Measurements from ENCODE around the gene KCNIP4.

KCNIP4 gene

GRCh38 chr4:21226637-21227538 is 721.7 kb downstream of the KCNIP4 start:
- Histone ChIP-seq H3K4me3 (ENCODE audit: low read length) (no peak overlapping the region), H3K9me3 (ENCODE audit: control insufficient read depth, insufficient read depth, low read length) (no peaks in the 10 kb centered on the region), H3K4me1 (ENCODE audit: control insufficient read depth, insufficient read depth, low read length) (no peaks in the 10 kb centered on the region), H3K27ac (ENCODE audit: low read length) (no peak overlapping the region), H3K36me3 (ENCODE audit: control insufficient read depth, insufficient read depth, low read length) (no peaks in the 10 kb centered on the region), H3K27me3 (ENCODE audit: control insufficient read depth, insufficient read depth, low read length) (no peaks in the 10 kb centered on the region)
- DNase-seq (ENCODE audit: low read depth, low spot score), result no peak
- WGBS (ENCODE audit: insufficient coverage, insufficient read length), result no CpG with 5 or more reads among the region's 2 CpGs

- H3K4me3 ChIP-seq (ENCODE audit: low read length), result no peak overlapping the region
- no peaks in the 10 kb centered on the region for H3K27me3 ChIP-seq (ENCODE audit: control insufficient read depth, insufficient read depth, low read length)
- no peaks in the 10 kb centered on the region for H3K9me3 ChIP-seq (ENCODE audit: control insufficient read depth, insufficient read depth, low read length)
- DNase-seq (ENCODE audit: low read depth, low spot score), result no peak
- H3K27ac ChIP-seq (ENCODE audit: low read length), result no peak overlapping the region
- no peaks in the 10 kb centered on the region for H3K4me1 ChIP-seq (ENCODE audit: control insufficient read depth, insufficient read depth, low read length)
- H3K36me3 ChIP-seq (ENCODE audit: control insufficient read depth, insufficient read depth, low read length), result no peaks in the 10 kb centered on the region
Observed at GRCh38 chr4:21211846-21212245, 736.7 kb downstream of the KCNIP4 start.

GRCh38 chr4:21209860-21210259 is 738.7 kb downstream of the KCNIP4 start:
- Histone ChIP-seq H3K27ac (ENCODE audit: low read length) (no peak overlapping the region), H3K27me3 (ENCODE audit: control insufficient read depth, insufficient read depth, low read length) (no peaks in the 10 kb centered on the region), H3K36me3 (ENCODE audit: control insufficient read depth, insufficient read depth, low read length) (no peaks in the 10 kb centered on the region), H3K4me1 (ENCODE audit: control insufficient read depth, insufficient read depth, low read length) (no peaks in the 10 kb centered on the region), H3K9me3 (ENCODE audit: control insufficient read depth, insufficient read depth, low read length) (no peaks in the 10 kb centered on the region), H3K4me3 (ENCODE audit: low read length) (no peak overlapping the region)
- no peak for DNase-seq (ENCODE audit: low read depth, low spot score)
- WGBS (ENCODE audit: insufficient coverage, insufficient read length), result no CpG with 5 or more reads among the region's 2 CpGs

GRCh38 chr4:21205821-21206531 is 742.6 kb downstream of the KCNIP4 start:
- WGBS (ENCODE audit: insufficient coverage, insufficient read length), result no CpG with 5 or more reads among the region's 6 CpGs
- no peak overlapping the region for H3K4me3 ChIP-seq (ENCODE audit: low read length)
- no peaks in the 10 kb centered on the region for H3K36me3 ChIP-seq (ENCODE audit: control insufficient read depth, insufficient read depth, low read length)
- no peaks in the 10 kb centered on the region for H3K9me3 ChIP-seq (ENCODE audit: control insufficient read depth, insufficient read depth, low read length)
- H3K27ac ChIP-seq (ENCODE audit: low read length), result no peak overlapping the region
- H3K27me3 ChIP-seq (ENCODE audit: control insufficient read depth, insufficient read depth, low read length), result no peaks in the 10 kb centered on the region
- no peak for DNase-seq (ENCODE audit: low read depth, low spot score)
- no peaks in the 10 kb centered on the region for H3K4me1 ChIP-seq (ENCODE audit: control insufficient read depth, insufficient read depth, low read length)

GRCh38 chr4:21203416-21203815 is 745.2 kb downstream of the KCNIP4 start:
- Histone ChIP-seq H3K4me1 (ENCODE audit: control insufficient read depth, insufficient read depth, low read length) (no peaks in the 10 kb centered on the region), H3K9me3 (ENCODE audit: control insufficient read depth, insufficient read depth, low read length) (no peaks in the 10 kb centered on the region), H3K36me3 (ENCODE audit: control insufficient read depth, insufficient read depth, low read length) (no peaks in the 10 kb centered on the region), H3K27me3 (ENCODE audit: control insufficient read depth, insufficient read depth, low read length) (no peaks in the 10 kb centered on the region), H3K27ac (ENCODE audit: low read length) (no peak overlapping the region), H3K4me3 (ENCODE audit: low read length) (no peak overlapping the region)
- no CpG with 5 or more reads among the region's 1 CpG for WGBS (ENCODE audit: insufficient coverage, insufficient read length)
- no peak for DNase-seq (ENCODE audit: low read depth, low spot score)

GRCh38 chr4:21202959-21203358 is 745.6 kb downstream of the KCNIP4 start:
- no peaks in the 10 kb centered on the region for H3K9me3 ChIP-seq (ENCODE audit: control insufficient read depth, insufficient read depth, low read length)
- H3K4me1 ChIP-seq (ENCODE audit: control insufficient read depth, insufficient read depth, low read length), result no peaks in the 10 kb centered on the region
- no peaks in the 10 kb centered on the region for H3K36me3 ChIP-seq (ENCODE audit: control insufficient read depth, insufficient read depth, low read length)
- no peak overlapping the region for H3K4me3 ChIP-seq (ENCODE audit: low read length)
- H3K27me3 ChIP-seq (ENCODE audit: control insufficient read depth, insufficient read depth, low read length), result no peaks in the 10 kb centered on the region
- no peak for DNase-seq (ENCODE audit: low read depth, low spot score)
- no peak overlapping the region for H3K27ac ChIP-seq (ENCODE audit: low read length)
- no CpG with 5 or more reads among the region's 3 CpGs for WGBS (ENCODE audit: insufficient coverage, insufficient read length)

- Histone ChIP-seq H3K27me3 (ENCODE audit: control insufficient read depth, insufficient read depth, low read length) (no peaks in the 10 kb centered on the region), H3K4me1 (ENCODE audit: control insufficient read depth, insufficient read depth, low read length) (no peaks in the 10 kb centered on the region), H3K36me3 (ENCODE audit: control insufficient read depth, insufficient read depth, low read length) (no peaks in the 10 kb centered on the region), H3K4me3 (ENCODE audit: low read length) (no peak overlapping the region), H3K27ac (ENCODE audit: low read length) (no peak overlapping the region), H3K9me3 (ENCODE audit: control insufficient read depth, insufficient read depth, low read length) (no peaks in the 10 kb centered on the region)
- DNase-seq (ENCODE audit: low read depth, low spot score), result no peak
- no CpG with 5 or more reads among the region's 4 CpGs for WGBS (ENCODE audit: insufficient coverage, insufficient read length)
Observed at GRCh38 chr4:21198683-21199082, 749.9 kb downstream of the KCNIP4 start.

GRCh38 chr4:21195682-21196081 is 752.9 kb downstream of the KCNIP4 start:
- no peak overlapping the region for H3K4me3 ChIP-seq (ENCODE audit: low read length)
- H3K9me3 ChIP-seq (ENCODE audit: control insufficient read depth, insufficient read depth, low read length), result no peaks in the 10 kb centered on the region
- no peaks in the 10 kb centered on the region for H3K4me1 ChIP-seq (ENCODE audit: control insufficient read depth, insufficient read depth, low read length)
- DNase-seq (ENCODE audit: low read depth, low spot score), result no peak
- no peaks in the 10 kb centered on the region for H3K36me3 ChIP-seq (ENCODE audit: control insufficient read depth, insufficient read depth, low read length)
- H3K27me3 ChIP-seq (ENCODE audit: control insufficient read depth, insufficient read depth, low read length), result no peaks in the 10 kb centered on the region
- H3K27ac ChIP-seq (ENCODE audit: low read length), result no peak overlapping the region
- WGBS (ENCODE audit: insufficient coverage, insufficient read length), result no CpG with 5 or more reads among the region's 6 CpGs

GRCh38 chr4:21192367-21192766 is 756.2 kb downstream of the KCNIP4 start:
- Histone ChIP-seq H3K4me1 (ENCODE audit: control insufficient read depth, insufficient read depth, low read length) (no peaks in the 10 kb centered on the region), H3K9me3 (ENCODE audit: control insufficient read depth, insufficient read depth, low read length) (no peaks in the 10 kb centered on the region), H3K27me3 (ENCODE audit: control insufficient read depth, insufficient read depth, low read length) (no peaks in the 10 kb centered on the region), H3K36me3 (ENCODE audit: control insufficient read depth, insufficient read depth, low read length) (no peaks in the 10 kb centered on the region), H3K4me3 (ENCODE audit: low read length) (no peak overlapping the region), H3K27ac (ENCODE audit: low read length) (no peak overlapping the region)
- WGBS (ENCODE audit: insufficient coverage, insufficient read length), result 100% methylated on average over 1 of the region's 2 CpGs
- DNase-seq (ENCODE audit: low read depth, low spot score), result no peak

GRCh38 chr4:21191317-21191716 is 757.3 kb downstream of the KCNIP4 start:
- H3K36me3 ChIP-seq (ENCODE audit: control insufficient read depth, insufficient read depth, low read length), result no peaks in the 10 kb centered on the region
- H3K27ac ChIP-seq (ENCODE audit: low read length), result no peak overlapping the region
- no peak overlapping the region for H3K4me3 ChIP-seq (ENCODE audit: low read length)
- DNase-seq (ENCODE audit: low read depth, low spot score), result no peak
- no CpG with 5 or more reads among the region's 6 CpGs for WGBS (ENCODE audit: insufficient coverage, insufficient read length)
- H3K9me3 ChIP-seq (ENCODE audit: control insufficient read depth, insufficient read depth, low read length), result no peaks in the 10 kb centered on the region
- H3K4me1 ChIP-seq (ENCODE audit: control insufficient read depth, insufficient read depth, low read length), result no peaks in the 10 kb centered on the region
- no peaks in the 10 kb centered on the region for H3K27me3 ChIP-seq (ENCODE audit: control insufficient read depth, insufficient read depth, low read length)
